Endothelial cell (in vitro differentiated cells): ENCODE measurements around the gene MCRIP1. TPM values are rescaled to one million over a fixed set of nuclear protein-coding genes. Genes with fewer than 3 reads are reported as not detected.

ENCODE experiments used
- DNase-seq: peaks from one replicate; pipeline ENCODE4 v3.0.0; 2021; ENCODE audit warnings: low spot score
- H3K27ac Mint-ChIP-seq: one replicate; pipeline ENCODE4 v1.8.0; 2021; ENCODE audit warnings: mixed read lengths, inconsistent platforms; ENCODE audit not compliant: unreplicated experiment
- H3K27me3 Mint-ChIP-seq: one replicate; pipeline ENCODE4 v1.8.0; 2021; ENCODE audit warnings: mild to moderate bottlenecking, moderate library complexity, mixed read lengths, inconsistent platforms; ENCODE audit not compliant: unreplicated experiment
- H3K36me3 Mint-ChIP-seq: one replicate; pipeline ENCODE4 v1.8.0; 2021; ENCODE audit warnings: mild to moderate bottlenecking, low read depth, mixed read lengths, inconsistent platforms; ENCODE audit not compliant: unreplicated experiment
- H3K4me1 Mint-ChIP-seq: one replicate; pipeline ENCODE4 v1.8.0; 2021; ENCODE audit warnings: mild to moderate bottlenecking, mixed read lengths, inconsistent platforms; ENCODE audit not compliant: unreplicated experiment
- H3K4me3 Mint-ChIP-seq: one replicate; pipeline ENCODE4 v1.8.0; 2021; ENCODE audit warnings: mild to moderate bottlenecking, mixed read lengths, inconsistent platforms; ENCODE audit not compliant: unreplicated experiment
- H3K9me3 Mint-ChIP-seq: one replicate; pipeline ENCODE4 v1.8.0; 2021; ENCODE audit warnings: mixed read lengths, inconsistent platforms; ENCODE audit not compliant: unreplicated experiment
- CTCF ChIP-seq: fragments of 200-600 bp; sonication (generic); IDR thresholded peaks from one replicate; pipeline ENCODE4 v1.5.0; 2021; ENCODE audit warnings: antibody characterized with exemption; ENCODE audit not compliant: unreplicated experiment
- total RNA-seq: library from RNA; stranded (reverse); fragmentation: NEBNext Ultra II Directional; extraction: Animal tissue kit (Norgen Biotek cat#: 25700); gene quantifications from one replicate; pipeline ENCODE4 v1.2.1, GENCODE V29; 2021; ENCODE audit not compliant: unreplicated experiment

MCRIP1 gene
- total RNA-seq, 1 donor from 2014 or later, result 190 TPM

GRCh38 chr17:81839301-81839700 lies 6.2 kb upstream of the MCRIP1 start:
- TF ChIP-seq CTCF, result no peak
- no peak for DNase-seq
- Mint-ChIP-seq H3K4me3 (no peak overlapping the region), H3K9me3 (no peaks in the 10 kb centered on the region), H3K36me3 (peaks cover 9% of the 10 kb centered on the region), H3K27me3 (peaks cover 17% of the 10 kb centered on the region), H3K27ac (no peak overlapping the region), H3K4me1 (no peaks in the 10 kb centered on the region)

- Mint-ChIP-seq H3K27me3 (peaks cover 19% of the 10 kb centered on the region), H3K4me3 (no peak overlapping the region), H3K27ac (no peak overlapping the region), H3K4me1 (no peaks in the 10 kb centered on the region), H3K9me3 (no peaks in the 10 kb centered on the region), H3K36me3 (peaks cover 9% of the 10 kb centered on the region)
- DNase-seq, result no peak
- TF ChIP-seq CTCF, result no peak
Measured at GRCh38 chr17:81838753-81839255, 5.7 kb upstream of the MCRIP1 start.

- H3K36me3 Mint-ChIP-seq, result peaks cover 4% of the 10 kb centered on the region
- peak overlapping the region; percentile 9 for H3K4me3 Mint-ChIP-seq
Measured at GRCh38 chr17:81837641-81838040, 4.5 kb upstream of the MCRIP1 start.

GRCh38 chr17:81834831-81835267 lies 1.8 kb upstream of the MCRIP1 start, which contains the start of gene PPP1R27:
TSS of gene PPP1R27 (minus strand) at chr17:81835050. CDS start at chr17:81834953, 97 bp downstream.
- TF ChIP-seq CTCF, result no peak
- peaks cover 8% of the 10 kb centered on the region for H3K4me1 Mint-ChIP-seq
- H3K9me3 Mint-ChIP-seq, result no peaks in the 10 kb centered on the region
- H3K27me3 Mint-ChIP-seq, result peaks cover 16% of the 10 kb centered on the region
- no peak within 1 kb of the TSS for H3K27ac Mint-ChIP-seq
- H3K4me3 Mint-ChIP-seq, result peak within 1 kb of the TSS; percentile 87
- DNase-seq, result no peak
- H3K36me3 Mint-ChIP-seq, result peaks cover 9% of the 10 kb centered on the region

More at GRCh38 chr17:81837641-81838040, 4.5 kb upstream of the MCRIP1 start:
- H3K9me3 Mint-ChIP-seq, result no peaks in the 10 kb centered on the region
- H3K27me3 Mint-ChIP-seq, result peaks cover 17% of the 10 kb centered on the region
- H3K27ac Mint-ChIP-seq, result no peak overlapping the region
- H3K4me1 Mint-ChIP-seq, result no peaks in the 10 kb centered on the region
- no peak for TF ChIP-seq CTCF
- DNase-seq, result no peak

GRCh38 chr17:81833921-81834830 lies 1.1 kb upstream of the MCRIP1 start:
- H3K4me3 Mint-ChIP-seq, result peak overlapping the region; percentile 87
- peaks cover 17% of the 10 kb centered on the region for H3K27me3 Mint-ChIP-seq
- no peaks in the 10 kb centered on the region for H3K9me3 Mint-ChIP-seq
- peaks cover 11% of the 10 kb centered on the region for H3K4me1 Mint-ChIP-seq
- no peak for DNase-seq
- H3K27ac Mint-ChIP-seq, result peak overlapping the region; percentile 78
- no peak for TF ChIP-seq CTCF
- peaks cover 9% of the 10 kb centered on the region for H3K36me3 Mint-ChIP-seq
